GM18519 (cell line): Measurements from ENCODE around the gene CDK17.

Experiments
- ATAC-seq: cut with Tn5 transposase; IDR thresholded peaks from one replicate; pipeline ENCODE4 v1.9.1; 2021; ENCODE audit warnings: mild to moderate bottlenecking, moderate library complexity; ENCODE audit not compliant: unreplicated experiment, low FRiP score

The CDK17 gene

GRCh38 chr12:96285158-96285557 lies 115.1 kb downstream of the CDK17 start:
- ATAC-seq: no peak

- no peak for ATAC-seq
Measured at GRCh38 chr12:96274331-96274730, 125.9 kb downstream of the CDK17 start.

GRCh38 chr12:96271469-96272199 lies 128.6 kb downstream of the CDK17 start:
- ATAC-seq: no peak

DNA sequence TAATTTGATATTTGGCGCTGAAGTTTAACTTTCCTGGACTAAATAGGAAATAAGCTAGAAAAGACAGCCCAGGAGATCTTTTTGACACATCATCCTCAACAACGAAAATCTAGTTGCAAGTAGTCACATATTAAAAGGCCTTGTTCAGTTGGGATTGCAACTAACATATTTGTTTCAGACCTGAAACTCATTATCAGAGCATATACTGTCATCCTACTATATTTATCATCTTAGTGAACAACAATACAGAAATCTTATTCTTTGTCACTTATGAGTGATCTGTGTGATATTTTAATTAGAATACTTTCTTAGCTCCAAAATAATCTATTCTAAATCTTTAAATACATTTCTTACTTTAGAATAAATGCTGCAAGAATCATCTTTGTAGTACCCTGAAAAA lies 134.0 kb downstream of the CDK17 start:
- ATAC-seq: no peak

DNA sequence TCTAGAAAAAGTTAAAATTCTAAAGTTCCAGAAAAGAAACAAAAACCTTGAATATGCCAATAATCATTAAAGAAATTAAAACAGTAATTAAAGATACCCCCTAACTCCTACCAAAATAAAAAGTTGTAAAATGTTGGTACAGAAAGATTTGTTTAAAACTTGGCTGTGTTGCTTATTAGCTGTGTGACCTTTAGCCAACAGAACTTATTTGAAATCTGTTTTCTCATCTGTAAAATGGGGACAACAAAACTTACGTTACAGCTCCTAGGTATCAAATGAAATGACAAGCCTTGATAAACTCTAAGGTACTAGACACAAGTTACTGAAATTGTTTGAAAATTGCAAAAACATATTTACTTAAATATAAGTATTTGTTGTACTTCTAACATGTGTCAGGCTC lies 134.4 kb downstream of the CDK17 start:
- ATAC-seq: no peak

DNA sequence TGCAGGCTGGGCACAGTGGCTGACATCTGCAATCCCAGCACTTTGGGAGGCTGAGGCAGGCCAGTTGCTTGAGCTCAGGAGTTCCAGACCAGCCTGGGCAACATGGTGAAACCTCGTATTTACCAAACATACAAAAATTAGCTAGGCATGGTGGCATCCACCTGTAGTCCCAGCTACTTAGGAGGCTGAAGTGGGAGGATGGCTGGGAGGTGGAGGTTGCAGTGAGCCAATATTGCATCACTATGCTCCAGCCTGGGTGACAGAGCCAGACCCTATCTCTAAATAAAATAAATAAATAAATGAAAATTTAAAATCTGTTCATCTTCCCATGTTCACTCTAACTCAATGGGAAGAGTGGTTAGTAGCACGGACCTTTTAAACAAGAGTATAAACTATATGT lies 134.8 kb downstream of the CDK17 start:
- ATAC-seq: no peak

GRCh38 chr12:96263449-96263902 lies 136.8 kb downstream of the CDK17 start:
- ATAC-seq: no peak

DNA sequence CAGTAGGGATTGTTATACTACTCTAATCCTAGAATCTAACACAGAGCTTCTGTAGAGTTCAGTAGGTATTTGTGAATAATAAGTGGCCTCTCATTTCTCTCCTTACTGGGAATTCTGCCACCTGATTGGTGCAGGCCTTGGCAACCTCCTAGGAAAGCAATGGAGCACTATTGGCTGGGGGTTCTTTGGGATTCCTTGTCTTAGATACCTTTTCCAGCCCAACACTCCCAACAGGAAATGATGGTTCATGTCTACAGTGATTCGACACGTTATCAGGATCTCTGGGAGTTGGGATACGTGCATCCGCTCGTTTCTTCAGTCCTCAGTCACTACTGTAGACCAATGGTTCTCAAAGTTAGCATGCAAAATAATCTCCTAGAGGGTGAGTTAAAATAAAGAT lies 138.7 kb downstream of the CDK17 start:
- no peak for ATAC-seq

GRCh38 chr12:96260644-96261043 lies 139.6 kb downstream of the CDK17 start:
- ATAC-seq: no peak

DNA sequence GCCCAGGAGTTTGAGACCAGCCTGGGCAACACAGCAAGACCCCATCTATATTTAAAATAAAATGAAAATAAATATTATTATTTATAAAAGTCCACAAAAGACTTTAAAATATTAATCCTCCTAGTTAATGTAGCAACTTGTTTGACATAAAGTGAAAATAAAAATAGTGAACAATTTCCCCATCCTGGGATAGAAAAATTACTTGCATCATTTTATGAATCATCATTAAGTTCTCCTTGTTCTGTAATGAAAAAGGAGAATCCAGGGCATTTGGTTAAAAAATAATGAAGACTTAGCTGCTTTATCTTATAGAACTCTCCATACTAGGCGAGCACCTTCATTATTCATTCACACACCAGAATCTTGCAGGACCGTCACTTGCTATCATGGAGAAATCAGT lies 140.0 kb downstream of the CDK17 start:
- ATAC-seq: no peak

DNA sequence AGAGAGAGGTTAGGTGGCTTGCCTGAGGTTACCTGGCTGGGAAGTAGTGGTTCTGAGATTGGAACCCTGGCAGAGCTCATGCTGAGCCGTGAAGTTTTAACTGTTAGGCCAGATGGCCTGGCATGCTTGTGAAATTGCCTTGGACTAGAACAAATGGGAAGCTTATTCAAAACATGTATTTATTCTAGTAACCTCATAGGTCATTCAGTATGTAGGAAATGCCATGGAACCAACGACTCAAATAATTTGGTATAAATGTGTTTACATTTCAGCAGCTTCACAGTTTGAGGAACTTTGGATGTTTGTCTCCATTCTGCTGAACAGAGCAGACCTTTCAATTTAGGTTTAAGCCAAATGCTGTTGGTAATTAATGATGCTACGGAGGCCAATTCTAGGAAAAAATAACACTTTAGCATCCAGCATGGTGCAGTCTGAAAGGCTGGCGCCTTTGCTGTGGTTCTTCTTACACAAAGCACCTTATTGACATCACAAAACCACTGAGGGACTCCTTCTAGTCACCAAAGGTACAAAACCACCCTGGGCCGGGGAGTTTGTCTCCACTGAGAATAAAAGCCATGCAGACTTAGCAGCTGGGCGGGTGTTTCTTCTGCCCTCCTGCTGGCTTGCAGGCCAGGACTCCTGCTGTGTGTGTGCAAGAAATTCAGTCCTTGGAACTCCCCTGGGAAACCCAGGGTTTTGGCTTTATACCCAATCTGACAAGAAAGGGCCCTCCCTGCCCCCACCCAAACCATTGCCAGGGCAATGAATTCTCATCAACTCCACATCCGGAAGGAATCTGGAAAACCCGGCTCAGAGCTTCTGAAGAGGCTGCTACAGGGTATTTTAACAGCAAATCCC lies 141.9 kb downstream of the CDK17 start:
- no peak for ATAC-seq

DNA sequence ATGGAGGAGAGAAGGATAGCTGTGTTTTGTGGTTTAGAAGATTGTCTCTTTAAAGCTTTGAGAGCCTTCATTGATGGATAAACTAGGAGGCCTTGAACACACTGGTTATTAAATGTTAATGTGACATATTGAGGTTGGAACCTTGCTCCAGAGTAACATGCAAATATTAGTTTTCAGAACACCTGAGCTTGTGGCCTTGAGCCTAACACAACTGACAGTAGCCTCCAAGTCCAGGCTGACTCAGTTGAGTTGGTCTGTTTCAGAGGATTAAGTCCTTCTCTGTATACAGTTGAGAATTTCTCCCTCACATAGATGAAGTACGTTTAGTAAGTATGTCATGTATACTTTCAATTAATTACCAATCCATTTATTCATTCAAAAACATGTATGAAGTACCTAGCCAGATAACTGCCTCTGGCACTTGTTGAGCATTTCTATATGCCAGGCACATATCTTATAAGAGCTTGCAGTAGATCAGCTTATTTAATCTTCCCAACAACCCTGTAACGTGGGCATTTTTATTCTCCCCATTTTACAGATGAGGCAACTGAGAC lies 142.6 kb downstream of the CDK17 start:
- ATAC-seq: no peak

DNA sequence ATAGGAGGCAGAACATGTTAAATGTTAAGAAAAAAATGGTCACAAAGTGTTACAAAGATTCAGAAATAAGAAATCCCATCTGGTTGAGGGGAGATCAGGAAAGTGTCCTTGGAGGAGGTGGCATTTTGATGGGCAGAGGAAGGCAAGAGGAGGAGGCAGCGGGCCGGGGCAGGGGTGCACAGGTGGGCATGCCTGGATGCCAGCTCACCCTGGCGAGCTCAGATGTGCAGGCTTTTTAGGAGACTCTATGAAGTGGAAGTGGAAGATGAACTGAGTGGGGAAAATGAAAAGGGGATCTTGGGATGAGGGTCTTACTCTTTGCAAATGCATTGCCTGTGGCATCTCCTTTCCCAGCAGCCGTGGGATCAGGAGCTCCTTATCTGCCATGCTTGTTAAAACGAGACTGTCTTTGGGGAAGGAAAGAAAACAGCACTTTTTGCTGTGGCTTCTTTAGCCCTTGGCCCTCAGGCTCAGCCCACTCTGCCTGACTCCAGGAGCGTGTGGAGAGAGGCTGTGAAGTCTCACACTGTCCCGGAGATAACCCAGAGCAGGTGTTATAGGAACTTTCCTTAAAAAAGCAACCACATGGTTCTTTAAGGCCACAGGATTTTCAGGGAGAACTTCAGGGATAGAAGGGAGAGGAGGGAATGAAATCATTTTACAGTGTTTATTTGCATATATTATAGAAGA lies 143.4 kb downstream of the CDK17 start:
- ATAC-seq: no peak

DNA sequence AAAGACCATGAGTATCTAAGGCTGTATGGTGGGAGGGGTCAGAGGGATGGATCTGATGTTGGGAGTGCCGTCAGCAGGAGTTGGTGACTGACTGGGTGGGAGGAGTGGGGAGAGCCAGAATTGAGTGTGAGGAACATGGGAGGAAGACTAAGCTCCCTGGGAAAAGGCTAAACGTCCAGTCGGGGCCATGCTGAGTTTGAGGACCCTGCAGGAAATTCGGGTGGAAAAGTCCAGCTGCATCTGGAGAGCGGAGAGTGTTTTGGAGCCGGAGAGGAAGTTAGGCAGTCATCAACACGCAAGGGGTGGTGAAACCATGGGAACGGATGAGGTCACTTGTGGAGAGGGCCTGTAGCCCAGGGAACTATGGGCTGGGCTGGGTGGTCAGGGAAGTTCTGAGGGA lies 145.2 kb downstream of the CDK17 start:
- no peak for ATAC-seq

DNA sequence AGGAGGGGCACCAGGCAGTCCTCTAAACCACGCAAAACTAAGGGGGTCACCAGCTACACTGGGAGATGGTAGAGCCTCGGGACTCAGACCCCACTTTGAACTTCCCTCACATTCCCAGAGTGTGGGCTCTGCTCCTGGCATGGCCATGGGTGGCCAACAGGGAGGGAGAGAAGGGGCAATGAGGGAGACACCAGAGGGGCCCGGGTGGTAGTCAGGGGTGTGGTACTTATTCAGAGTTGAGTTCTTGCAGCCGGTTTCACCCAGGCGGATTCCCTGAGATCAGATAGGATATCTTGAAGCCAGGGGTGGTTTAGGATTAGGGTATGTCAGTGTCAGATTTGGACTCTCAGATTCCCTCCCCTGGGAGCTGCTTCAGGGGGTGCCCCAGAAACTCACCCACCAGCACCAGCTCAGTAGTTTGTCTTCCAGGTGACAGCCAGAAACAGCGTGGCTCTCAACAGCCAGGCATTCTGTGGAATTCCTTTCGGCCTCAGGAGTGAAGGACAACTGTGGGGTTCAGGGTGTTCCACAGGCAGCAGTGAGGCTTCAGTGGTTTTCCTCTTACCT lies 150.0 kb downstream of the CDK17 start:
- ATAC-seq: no peak

DNA sequence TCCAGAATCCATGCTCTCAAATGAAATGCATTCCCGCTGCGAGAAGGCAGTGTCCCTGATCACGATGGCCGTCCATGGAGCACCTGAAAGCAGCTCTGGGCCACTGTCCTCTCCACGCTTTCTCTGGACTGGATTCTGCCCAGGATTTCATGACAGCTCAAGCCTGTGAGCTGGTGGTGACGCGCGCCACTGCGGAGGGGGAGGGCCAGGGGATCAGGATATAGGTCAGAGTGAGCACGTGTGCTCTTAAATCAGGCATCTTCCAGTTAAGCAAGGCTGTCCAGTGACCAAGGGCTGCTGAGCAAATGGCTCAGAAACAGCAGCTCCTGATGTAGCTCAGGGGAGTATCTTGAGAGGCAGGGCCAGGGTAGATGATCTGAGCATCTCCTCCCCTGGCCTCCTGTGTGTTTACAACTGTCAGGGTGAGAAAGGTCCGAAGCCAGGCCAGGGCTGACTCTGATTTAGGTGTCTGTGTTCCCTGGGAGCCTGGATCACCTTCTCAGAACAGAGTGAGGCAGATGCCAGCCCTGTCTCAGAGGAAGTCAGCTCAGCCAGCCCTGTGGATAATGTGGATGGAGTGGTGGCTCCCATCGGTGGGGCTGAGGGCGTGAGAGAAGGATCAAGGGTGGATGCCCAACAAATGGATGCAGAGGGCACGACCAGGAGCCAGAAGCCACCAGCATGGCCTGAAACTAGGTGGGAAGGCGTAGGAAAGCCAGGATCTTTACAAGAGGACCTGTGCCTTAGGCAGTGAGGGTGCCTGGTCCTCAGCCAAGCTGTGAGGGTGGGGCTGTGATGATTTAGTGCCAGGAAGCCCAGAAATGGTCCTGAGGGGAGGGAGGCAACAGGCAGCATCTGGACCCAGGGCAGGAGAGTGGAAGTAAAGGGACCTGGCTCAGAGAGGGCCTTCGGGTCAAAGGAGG lies 150.8 kb downstream of the CDK17 start:
- no peak for ATAC-seq

DNA sequence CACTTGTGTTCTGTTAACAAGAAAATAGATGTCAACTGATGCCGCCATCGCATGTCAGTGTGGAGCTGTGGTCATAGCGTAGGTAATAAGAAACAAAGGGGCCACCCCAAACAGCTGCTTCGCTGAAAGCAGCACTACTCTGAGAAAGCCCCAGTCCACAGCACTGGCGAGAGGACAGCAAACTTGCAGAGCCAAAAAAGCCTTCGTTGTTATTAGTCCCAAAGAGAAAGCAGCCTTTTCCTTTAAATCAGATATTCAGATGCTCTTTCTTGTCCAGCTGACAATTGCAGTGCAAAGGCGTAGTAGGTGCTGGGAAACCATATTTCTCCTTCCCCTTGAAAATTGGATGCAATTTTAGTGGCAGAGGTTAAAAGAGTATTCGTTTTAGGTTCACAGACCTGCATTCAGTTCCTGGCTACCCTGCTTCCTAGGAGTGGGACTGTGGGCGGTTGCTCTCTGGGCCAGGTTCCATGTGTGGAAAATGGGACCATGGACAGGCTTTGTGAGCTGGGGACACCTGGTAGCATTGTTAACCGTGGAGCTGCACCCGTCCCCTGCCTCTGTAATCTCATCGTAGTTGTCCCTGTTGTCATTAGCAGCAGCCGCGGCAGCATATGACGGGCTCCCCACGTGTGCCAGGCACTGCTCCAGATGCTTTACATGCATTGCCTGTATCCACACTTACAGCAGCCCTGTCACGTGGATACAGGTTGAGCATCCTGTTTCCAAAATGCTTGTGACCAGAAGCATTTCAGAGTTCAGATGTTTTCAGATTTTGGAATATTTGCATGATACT lies 151.9 kb downstream of the CDK17 start:
- ATAC-seq: no peak

- ATAC-seq: no peak
Measured at GRCh38 chr12:96247563-96247962, 152.7 kb downstream of the CDK17 start.
